GM23338 (cell line): ENCODE results near the gene COL6A3. TPM values are rescaled to one million over a fixed set of nuclear protein-coding genes. Genes with fewer than 3 reads are reported as not detected.

Experiments used
- ATAC-seq: fragments of 200-7000 bp; cut with Tn5 transposase; 3 replicates; pipeline ENCODE4 v1.9.1; 2020
- DNase-seq: peaks from one replicate; pipeline ENCODE4 v3.0.0-alpha.2; 2015; ENCODE audit warnings: low spot score
- H2AFZ ChIP-seq: fragments of 200-600 bp; sonication (generic); 2 replicates; pipeline ENCODE4 v1.8.0; 2016; ENCODE audit warnings: antibody characterized with exemption, mild to moderate bottlenecking, moderate library complexity
- H3F3A ChIP-seq: fragments of 200-600 bp; sonication (generic); replicated peaks from 2 replicates; pipeline ENCODE4 v1.8.0; 2017; ENCODE audit warnings: antibody characterized with exemption, mixed run types, low read depth
- H3K27ac ChIP-seq: fragments of 200-600 bp; sonication (generic); 2 replicates; pipeline ENCODE4 v1.6.1; 2016; ENCODE audit warnings: low read depth
- H3K27me3 ChIP-seq: fragments of 200-600 bp; sonication (generic); 2 replicates; pipeline ENCODE4 v1.8.0; 2016; ENCODE audit warnings: mild to moderate bottlenecking, mixed run types, moderate library complexity; ENCODE audit not compliant: insufficient read depth
- H3K36me3 ChIP-seq: fragments of 200-600 bp; sonication (generic); 2 replicates; pipeline ENCODE4 v1.8.0; 2016; ENCODE audit warnings: mild to moderate bottlenecking; ENCODE audit not compliant: insufficient read depth
- H3K4me1 ChIP-seq: fragments of 200-600 bp; sonication (generic); 2 replicates; pipeline ENCODE4 v1.8.0; 2016; ENCODE audit warnings: mild to moderate bottlenecking, moderate library complexity; ENCODE audit not compliant: insufficient read depth
- H3K4me2 ChIP-seq: fragments of 200-600 bp; sonication (generic); 2 replicates; pipeline ENCODE4 v1.7.1; 2017; ENCODE audit warnings: mixed run types
- H3K4me3 ChIP-seq: fragments of 200-600 bp; sonication (generic); 2 replicates; pipeline ENCODE4 v1.6.1; 2016; ENCODE audit warnings: mixed run types
- H3K79me2 ChIP-seq: fragments of 200-600 bp; sonication (generic); replicated peaks from 2 replicates; pipeline ENCODE4 v1.8.0; 2017; ENCODE audit warnings: mild to moderate bottlenecking; ENCODE audit not compliant: insufficient read depth
- H3K9me2 ChIP-seq: fragments of 200-600 bp; sonication (generic); 2 replicates; pipeline ENCODE4 v1.8.0; 2017; ENCODE audit not compliant: insufficient read depth
- H4K20me1 ChIP-seq: fragments of 200-600 bp; sonication (generic); replicated peaks from 2 replicates; pipeline ENCODE4 v1.8.0; 2017; ENCODE audit warnings: mild to moderate bottlenecking; ENCODE audit not compliant: insufficient read depth
- H3K27ac Mint-ChIP-seq: 2 replicates; pipeline ENCODE4 v1.8.0; 2020; ENCODE audit warnings: inconsistent platforms, mild to moderate bottlenecking, moderate library complexity, mixed read lengths
- H3K27me3 Mint-ChIP-seq: 3 replicates; pipeline ENCODE4 v1.8.0; 2022; ENCODE audit warnings: low read depth, mild to moderate bottlenecking, moderate library complexity, mixed read lengths, inconsistent platforms; ENCODE audit not compliant: insufficient read depth, poor library complexity
- H3K36me3 Mint-ChIP-seq: 3 replicates; pipeline ENCODE4 v1.8.0; 2021; ENCODE audit warnings: low read depth, mild to moderate bottlenecking, inconsistent platforms, moderate library complexity, mixed read lengths
- H3K4me1 Mint-ChIP-seq: 3 replicates; pipeline ENCODE4 v1.8.0; 2020; ENCODE audit warnings: mild to moderate bottlenecking, inconsistent platforms, mixed read lengths
- H3K4me3 Mint-ChIP-seq: 3 replicates; pipeline ENCODE4 v1.8.0; 2021; ENCODE audit warnings: moderate library complexity, mild to moderate bottlenecking, inconsistent platforms, mixed read lengths
- H3K9me3 Mint-ChIP-seq: 3 replicates; pipeline ENCODE4 v1.8.0; 2020; ENCODE audit warnings: moderate library complexity, mild to moderate bottlenecking, inconsistent platforms, mixed read lengths
- ETS1 ChIP-seq: IDR thresholded peaks from 2 replicates; pipeline ENCODE4 v1.6.1; 2016; ENCODE audit warnings: antibody characterized with exemption
- EZH2phosphoT487 ChIP-seq: fragments of 200-600 bp; sonication (generic); IDR thresholded peaks from one replicate; pipeline ENCODE4 v1.8.1; 2018; ENCODE audit warnings: antibody characterized with exemption; ENCODE audit not compliant: unreplicated experiment
- JUNB ChIP-seq: IDR thresholded peaks from one replicate; pipeline ENCODE4 v1.6.1; 2016; ENCODE audit warnings: antibody characterized with exemption; ENCODE audit not compliant: unreplicated experiment
- POLR2AphosphoS5 ChIP-seq: IDR thresholded peaks from 2 replicates; pipeline ENCODE4 v1.6.1; 2016; ENCODE audit warnings: antibody characterized with exemption, low read depth
- REST ChIP-seq: IDR thresholded peaks from one replicate; pipeline ENCODE4 v1.6.1; 2018; ENCODE audit warnings: antibody characterized with exemption; ENCODE audit not compliant: unreplicated experiment
- STAT1 ChIP-seq: IDR thresholded peaks from one replicate; pipeline ENCODE4 v1.6.1; 2016; ENCODE audit warnings: antibody characterized with exemption; ENCODE audit not compliant: unreplicated experiment
- ZNF331 ChIP-seq: fragments of 250-450 bp; sonication (Bioruptor Pico); IDR thresholded peaks from 2 replicates; pipeline ENCODE4 v1.5.0; 2020; ENCODE audit warnings: low read depth, mild to moderate bottlenecking, moderate library complexity
- ZNF462 ChIP-seq: fragments of 250-450 bp; sonication (Bioruptor Pico); IDR thresholded peaks from 2 replicates; pipeline ENCODE4 v1.5.0; 2020; ENCODE audit warnings: mild to moderate bottlenecking, moderate library complexity
- polyA plus RNA-seq: library from polyadenylated mRNA; unstranded; fragments of >200 nt; fragmentation: Nextera tagmentation; extraction: Ambion mirVana; gene quantifications from 2 replicates; pipeline ENCODE4 v1.2.1, GENCODE V29; 2016
- total RNA-seq: library from RNA; depleted of rRNA; stranded (reverse); fragments of >200 nt; shearing (Covaris generic); gene quantifications from 2 replicates; pipeline ENCODE4 v1.2.3, GENCODE V29; 2014

Gene COL6A3
- total and polyA plus RNA-seq, 2 experiments from 2014 or later: 1.2 to 7.3 TPM

GRCh38 chr2:237408335-237409000 is 5.5 kb downstream of the COL6A3 start (continued):
- TF ChIP-seq REST: no peak
- TF ChIP-seq ETS1: no peak
- no peak for TF ChIP-seq JUNB
- no peak for TF ChIP-seq POLR2AphosphoS5
- TF ChIP-seq STAT1: no peak

- no peaks in the 10 kb centered on the region for H3K27me3 ChIP-seq
- no peak overlapping the region for H2AFZ ChIP-seq
- no peak for ATAC-seq
- Mint-ChIP-seq H3K9me3 (no peaks in the 10 kb centered on the region), H3K4me1 (peaks cover 15% of the 10 kb centered on the region), H3K36me3 (no peaks in the 10 kb centered on the region), H3K27me3 (no peaks in the 10 kb centered on the region), H3K27ac (no peak overlapping the region), H3K4me3 (no peak overlapping the region)
- no peaks in the 10 kb centered on the region for H4K20me1 ChIP-seq
- H3K9me2 ChIP-seq: peaks cover 5% of the 10 kb centered on the region; the same call in 1 of the 2 replicates
- DNase-seq: no peak
- no peak overlapping the region for H3K4me2 ChIP-seq
- H3F3A ChIP-seq: no peaks in the 10 kb centered on the region
- no peak overlapping the region for H3K4me3 ChIP-seq
- no peaks in the 10 kb centered on the region for H3K4me1 ChIP-seq
- H3K79me2 ChIP-seq: no peaks in the 10 kb centered on the region
- H3K36me3 ChIP-seq: no peaks in the 10 kb centered on the region
- no peak overlapping the region for H3K27ac ChIP-seq
- no peak for TF ChIP-seq EZH2phosphoT487
- no peak for TF ChIP-seq REST
- no peak for TF ChIP-seq ETS1
- TF ChIP-seq ZNF331 (CRISPR knock-in tag): no peak
- TF ChIP-seq ZNF462 (CRISPR knock-in tag): no peak
- TF ChIP-seq STAT1: no peak
These were observed 6.3 kb downstream of the COL6A3 start for GRCh38 chr2:237407700-237408099.
